22Rv1 (cell line): ENCODE measurements around the gene SPEF2.

ENCODE experiments used
- ZFX ChIP-seq: fragments of 450-650 bp; IDR thresholded peaks from 2 replicates; pipeline ENCODE4 v1.6.1; 2017; ENCODE audit warnings: antibody characterized with exemption, borderline replicate concordance
- TF ChIP-seq, protein P1 (sequence below): fragments of 450-650 bp; IDR thresholded peaks from 2 replicates; pipeline ENCODE4 v1.5.1; 2017; ENCODE audit warnings: mild to moderate bottlenecking

DNA sequence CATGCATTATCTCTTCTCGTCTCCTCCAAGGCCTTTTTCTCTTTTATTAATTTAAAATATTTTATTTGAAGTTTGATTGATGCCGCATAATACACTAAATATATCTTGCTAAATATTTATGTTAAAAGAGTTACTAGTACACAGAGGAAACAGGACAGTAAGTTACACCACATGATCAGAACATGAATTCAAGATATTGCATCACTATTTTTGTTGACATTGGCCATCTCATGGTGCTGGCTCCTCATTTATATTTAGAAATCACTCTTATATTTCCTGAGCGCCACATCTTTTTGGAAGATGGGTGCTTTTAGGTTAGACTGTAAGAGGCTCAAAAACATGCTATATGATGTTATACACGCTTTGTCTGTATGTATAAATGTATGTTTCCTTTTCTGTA is 23.0 kb downstream of the SPEF2 start:
- TF ChIP-seq, protein P1, sequence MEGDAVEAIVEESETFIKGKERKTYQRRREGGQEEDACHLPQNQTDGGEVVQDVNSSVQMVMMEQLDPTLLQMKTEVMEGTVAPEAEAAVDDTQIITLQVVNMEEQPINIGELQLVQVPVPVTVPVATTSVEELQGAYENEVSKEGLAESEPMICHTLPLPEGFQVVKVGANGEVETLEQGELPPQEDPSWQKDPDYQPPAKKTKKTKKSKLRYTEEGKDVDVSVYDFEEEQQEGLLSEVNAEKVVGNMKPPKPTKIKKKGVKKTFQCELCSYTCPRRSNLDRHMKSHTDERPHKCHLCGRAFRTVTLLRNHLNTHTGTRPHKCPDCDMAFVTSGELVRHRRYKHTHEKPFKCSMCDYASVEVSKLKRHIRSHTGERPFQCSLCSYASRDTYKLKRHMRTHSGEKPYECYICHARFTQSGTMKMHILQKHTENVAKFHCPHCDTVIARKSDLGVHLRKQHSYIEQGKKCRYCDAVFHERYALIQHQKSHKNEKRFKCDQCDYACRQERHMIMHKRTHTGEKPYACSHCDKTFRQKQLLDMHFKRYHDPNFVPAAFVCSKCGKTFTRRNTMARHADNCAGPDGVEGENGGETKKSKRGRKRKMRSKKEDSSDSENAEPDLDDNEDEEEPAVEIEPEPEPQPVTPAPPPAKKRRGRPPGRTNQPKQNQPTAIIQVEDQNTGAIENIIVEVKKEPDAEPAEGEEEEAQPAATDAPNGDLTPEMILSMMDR: no peak
- TF ChIP-seq ZFX: no peak
